LNCAP (cell line): ENCODE data around the gene ARAF.

Experiments
- CTCF ChIP-seq: fragments of 450-650 bp; IDR thresholded peaks from 2 replicates; pipeline ENCODE4 v1.5.1; 2017; ENCODE audit warnings: mild to moderate bottlenecking

Gene ARAF

DNA sequence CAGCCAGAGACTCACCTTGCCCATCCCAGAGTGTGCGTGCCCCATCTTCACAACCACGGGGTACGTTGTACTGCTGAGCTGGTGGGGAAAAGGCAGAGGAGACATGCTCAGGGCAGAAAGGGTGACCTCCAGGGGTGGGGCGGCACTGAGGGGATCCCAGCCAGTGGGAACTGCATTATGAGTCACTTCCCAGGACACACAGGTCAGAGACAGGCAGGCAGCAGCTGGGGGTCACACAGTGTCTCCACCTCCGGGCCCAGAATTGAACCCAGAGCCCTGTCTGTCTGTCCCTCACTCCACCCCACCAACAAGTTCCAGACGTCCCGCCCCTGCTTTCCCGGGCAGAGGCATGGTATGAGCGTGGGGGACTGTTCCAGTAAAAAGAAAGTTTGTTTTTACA is 16.4 kb downstream of the ARAF start:
- no peak for TF ChIP-seq CTCF

DNA sequence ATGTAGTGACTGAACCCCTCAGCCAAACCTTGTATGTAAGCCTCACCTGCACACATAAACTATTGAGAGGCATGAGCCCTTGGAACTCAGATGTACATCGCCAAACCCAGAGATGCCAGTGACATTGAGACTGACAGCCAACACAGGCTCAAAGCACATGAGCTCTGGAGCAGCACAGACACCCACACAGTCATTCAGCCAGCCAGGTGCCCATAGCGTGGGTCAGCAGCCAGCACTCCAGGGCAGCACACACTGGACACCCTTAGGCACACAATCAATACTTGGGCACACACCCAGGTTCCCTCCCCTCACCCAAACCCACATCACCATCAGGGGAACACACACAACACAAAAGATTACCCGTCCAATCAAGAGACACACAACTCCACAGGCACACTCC is 16.9 kb downstream of the ARAF start:
- TF ChIP-seq CTCF, result no peak

GRCh38 chrX:47578692-47579091 is 17.7 kb downstream of the ARAF start:
- TF ChIP-seq CTCF, result no peak

DNA sequence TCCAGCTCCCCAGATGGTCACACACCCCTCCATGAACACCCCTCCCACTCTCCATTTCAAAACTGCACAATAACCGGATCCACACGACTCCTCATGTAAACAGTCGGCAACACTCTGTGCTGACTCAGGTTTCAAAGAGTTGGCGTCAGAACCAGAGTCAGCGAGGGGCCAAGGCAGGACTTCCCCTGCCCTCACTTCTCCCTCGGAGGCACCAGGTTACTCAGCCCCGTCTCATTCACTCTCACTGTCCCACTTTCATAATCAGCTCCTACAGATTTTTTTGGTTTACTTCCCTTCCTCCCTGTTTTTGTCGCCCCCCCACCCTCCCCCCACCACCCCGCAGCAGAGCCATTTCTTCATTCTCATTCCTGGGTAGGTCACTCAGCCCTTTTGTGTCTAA is 18.5 kb downstream of the ARAF start:
- TF ChIP-seq CTCF, result no peak

DNA sequence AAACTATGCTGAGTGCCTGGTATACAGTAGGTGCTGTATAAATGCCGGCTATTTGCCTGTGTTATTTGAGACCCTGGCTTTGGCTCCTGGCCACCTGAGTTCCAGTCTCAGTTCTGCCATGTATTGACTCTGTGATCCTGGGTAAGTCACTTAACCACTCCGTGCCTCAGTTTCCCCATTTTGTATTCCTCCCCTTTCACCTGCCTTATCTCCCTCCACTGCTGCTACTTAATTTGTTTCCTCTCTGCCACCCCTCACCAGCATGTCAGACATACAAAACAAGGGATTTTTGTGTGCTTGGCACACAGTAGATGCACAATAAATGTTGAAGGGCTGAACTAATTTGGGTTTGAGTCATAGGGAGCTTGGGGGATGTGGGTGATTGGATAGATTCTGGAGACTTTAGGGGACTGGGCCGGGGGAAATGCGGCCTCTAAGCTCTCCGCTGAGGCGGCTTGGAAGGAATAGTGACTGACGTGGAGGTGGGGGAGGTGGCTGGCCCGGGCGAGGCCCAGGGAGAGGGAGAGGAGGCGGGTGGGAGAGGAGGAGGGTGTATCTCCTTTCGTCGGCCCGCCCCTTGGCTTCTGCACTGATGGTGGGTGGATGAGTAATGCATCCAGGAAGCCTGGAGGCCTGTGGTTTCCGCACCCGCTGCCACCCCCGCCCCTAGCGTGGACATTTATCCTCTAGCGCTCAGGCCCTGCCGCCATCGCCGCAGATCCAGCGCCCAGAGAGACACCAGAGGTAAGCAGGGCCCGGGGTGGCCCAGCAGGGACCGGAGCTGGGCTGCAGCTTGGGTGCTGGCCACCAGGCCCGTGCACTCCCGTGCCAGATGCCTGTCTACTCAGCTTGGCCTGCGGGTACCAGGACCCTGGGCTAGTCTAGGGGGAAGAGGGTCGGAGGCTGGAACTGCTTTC is 21.0 kb downstream of the ARAF start, which contains the start of gene TIMP1:
TSS of gene TIMP1 (plus strand) at position 706 of the 917 bp plus-strand sequence. CDS start 980 bp downstream, outside the sequence.
- no peak for TF ChIP-seq CTCF

DNA sequence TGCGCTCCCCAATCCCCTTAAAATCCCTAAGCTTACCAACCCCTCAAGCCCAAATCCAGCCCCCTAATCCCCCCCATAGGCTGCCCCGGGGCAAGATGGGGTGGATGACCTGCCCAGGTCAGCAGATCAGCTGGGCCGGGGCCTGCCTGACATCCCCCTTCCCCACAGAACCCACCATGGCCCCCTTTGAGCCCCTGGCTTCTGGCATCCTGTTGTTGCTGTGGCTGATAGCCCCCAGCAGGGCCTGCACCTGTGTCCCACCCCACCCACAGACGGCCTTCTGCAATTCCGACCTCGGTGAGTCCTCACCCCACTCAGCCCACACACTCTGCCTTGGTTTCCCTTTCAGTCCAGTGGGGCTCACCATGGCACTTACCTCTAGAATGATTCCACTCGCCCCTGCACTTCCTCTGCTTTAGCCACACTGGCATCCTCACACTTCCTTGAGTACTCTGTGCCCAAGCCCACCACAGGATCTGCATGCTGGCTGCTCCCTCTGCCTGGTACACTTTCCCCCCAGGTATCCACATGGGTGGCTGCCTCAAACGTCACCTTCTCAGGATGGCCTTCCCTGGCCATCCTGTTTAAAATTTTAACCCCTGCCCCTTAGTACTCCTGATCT is 22.3 kb downstream of the ARAF start:
- TF ChIP-seq CTCF, result no peak

- TF ChIP-seq CTCF, result no peak
Observed at GRCh38 chrX:47584714-47585113, 23.7 kb downstream of the ARAF start.
